AML-193 (cell line): Measurements from ENCODE around the gene ZP2.
"Not testable (repeated sequence)": the region's sequence is repeated elsewhere in the genome, so short reads cannot be mapped to it uniquely, and the experiment has no call there.

Source experiments
- DNase-seq, 2 experiments: peaks; one replicate each; lab custom pipeline; 2025; lab: John Stamatoyannopoulos, UW

Gene ZP2

GRCh38 chr16:21170116-21170515, 41.3 kb downstream of the ZP2 start:
- not testable (repeated sequence) for DNase-seq

GRCh38 chr16:21169249-21169981, 42.0 kb downstream of the ZP2 start:
- no peak for DNase-seq

- DNase-seq: no peak
These were observed 43.3 kb downstream of the ZP2 start for GRCh38 chr16:21167929-21168602.

GRCh38 chr16:21167360-21167759, 44.0 kb downstream of the ZP2 start:
- no peak for DNase-seq

- no peak for DNase-seq
These were observed 44.8 kb downstream of the ZP2 start for GRCh38 chr16:21166561-21166961.

- no peak for DNase-seq
These were observed 46.7 kb downstream of the ZP2 start for GRCh38 chr16:21164521-21165168.

GRCh38 chr16:21163576-21163975, 47.8 kb downstream of the ZP2 start:
- DNase-seq: no peak

GRCh38 chr16:21162661-21163151, 48.7 kb downstream of the ZP2 start:
- no peak for DNase-seq

- no peak for DNase-seq
These were observed 50.2 kb downstream of the ZP2 start for GRCh38 chr16:21161211-21161610.

DNA sequence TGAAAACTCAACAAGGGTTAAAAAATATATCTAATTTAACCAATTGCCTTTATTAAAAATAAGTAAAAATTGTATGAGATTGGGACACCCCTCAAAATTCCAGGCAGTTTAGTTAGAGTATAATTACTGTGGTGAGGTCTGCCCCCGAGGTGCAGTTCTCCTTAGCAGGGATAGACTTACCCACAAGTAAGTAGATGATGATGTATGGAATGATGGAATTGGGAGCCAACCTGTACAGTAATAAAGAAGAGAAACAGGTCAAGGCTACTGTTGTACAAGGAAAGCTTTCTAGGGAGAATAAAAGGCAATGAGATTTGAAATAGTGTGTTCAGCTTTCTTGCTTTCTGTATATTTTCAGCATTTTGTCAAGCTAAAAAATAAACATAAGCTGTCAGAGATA, 51.1 kb downstream of the ZP2 start:
- DNase-seq: no peak

DNA sequence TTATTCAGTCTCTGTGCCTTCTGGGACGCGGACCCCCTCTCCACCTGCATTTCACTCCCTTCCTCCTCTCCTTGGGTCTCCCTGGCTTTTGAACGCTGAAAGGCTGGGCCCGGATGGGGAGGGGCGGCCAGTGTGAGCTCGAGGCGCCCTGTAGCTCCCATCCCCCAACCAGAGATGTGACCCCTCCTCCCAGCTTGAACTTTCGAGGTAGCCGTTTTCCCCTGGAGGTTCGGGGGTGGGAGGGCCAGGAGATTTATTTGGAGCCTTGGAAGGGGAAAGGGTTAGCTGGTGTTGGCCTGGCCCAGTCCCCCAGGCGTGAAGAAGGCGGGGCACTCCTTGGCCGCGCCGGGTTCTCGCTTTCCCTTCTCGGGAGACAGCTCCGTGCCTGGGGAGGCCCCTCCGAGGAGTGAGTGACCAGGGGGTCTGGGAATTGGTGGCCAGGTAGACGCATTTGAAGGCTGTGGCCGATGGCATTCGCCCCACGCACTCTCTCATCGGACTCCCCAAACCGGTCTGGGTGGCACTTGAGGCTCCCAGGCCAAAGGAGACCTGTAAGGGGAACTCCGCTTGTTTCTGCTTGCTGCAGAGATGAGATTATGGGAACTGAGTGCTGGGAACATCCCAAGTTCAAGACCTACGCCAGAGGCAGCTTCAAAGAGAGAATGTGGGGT, 52.0 kb downstream of the ZP2 start:
- DNase-seq: peak in 1 of 2 experiments; percentile 27

GRCh38 chr16:21158208-21159110, 52.9 kb downstream of the ZP2 start, which contains the start of gene LDAF1:
TSS of gene LDAF1 (plus strand) at chr16:21158674. CDS start at chr16:21161183, 2,509 bp downstream.
- DNase-seq: peak; percentile 67 to 79

DNA sequence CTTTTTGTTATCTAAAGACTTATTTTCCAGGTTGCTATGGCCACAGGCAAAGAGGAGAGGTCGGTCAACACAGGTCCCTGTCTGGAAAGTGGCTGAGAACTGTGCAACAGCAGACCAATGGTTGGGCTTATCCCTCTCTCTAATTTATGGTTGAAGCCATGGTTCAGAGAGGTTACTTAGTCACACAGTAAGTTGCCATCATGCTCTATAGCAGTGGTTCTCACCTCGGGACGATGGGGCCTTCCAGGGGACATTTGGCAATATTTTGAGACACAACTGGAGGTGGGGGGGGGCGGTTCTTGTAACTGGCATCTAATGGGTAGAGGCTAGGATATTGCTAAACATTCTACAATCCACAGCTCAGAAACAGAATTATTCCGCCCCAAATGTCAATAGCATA, 53.7 kb downstream of the ZP2 start:
- DNase-seq: no peak

- peak; percentile 9 to 20 for DNase-seq
These were observed 54.5 kb downstream of the ZP2 start for GRCh38 chr16:21156767-21157467.

- not testable (repeated sequence) for DNase-seq
These were observed 55.4 kb downstream of the ZP2 start for GRCh38 chr16:21156011-21156410.

DNA sequence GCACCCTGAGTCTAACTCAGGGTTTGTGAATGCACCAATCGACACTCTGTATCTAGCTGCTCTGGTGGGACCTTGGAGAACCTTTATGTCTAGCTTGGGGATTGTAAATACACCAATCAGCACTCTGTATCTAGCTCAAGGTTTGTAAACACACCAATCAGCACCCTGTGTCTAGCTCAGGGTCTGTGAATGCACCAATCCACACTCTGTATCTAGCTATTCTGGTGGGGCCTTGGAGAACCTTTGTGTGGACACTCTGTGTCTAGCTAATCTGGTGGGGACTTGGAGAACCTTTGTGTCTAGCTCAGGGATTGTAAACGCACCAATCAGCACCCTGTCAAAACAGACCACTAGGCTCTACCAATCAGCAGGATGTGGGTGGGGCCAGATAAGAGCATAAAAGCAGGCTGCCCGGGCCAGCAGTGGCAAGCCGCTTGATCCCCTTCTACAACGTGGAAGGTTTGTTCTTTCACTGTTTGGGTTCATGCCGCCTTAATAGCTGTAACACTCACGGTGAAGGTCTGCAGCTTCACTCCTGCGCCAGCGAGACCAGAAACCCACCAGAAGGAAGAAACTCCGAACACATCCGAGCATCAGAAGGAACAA, 58.1 kb downstream of the ZP2 start:
- not testable (repeated sequence) for DNase-seq

DNA sequence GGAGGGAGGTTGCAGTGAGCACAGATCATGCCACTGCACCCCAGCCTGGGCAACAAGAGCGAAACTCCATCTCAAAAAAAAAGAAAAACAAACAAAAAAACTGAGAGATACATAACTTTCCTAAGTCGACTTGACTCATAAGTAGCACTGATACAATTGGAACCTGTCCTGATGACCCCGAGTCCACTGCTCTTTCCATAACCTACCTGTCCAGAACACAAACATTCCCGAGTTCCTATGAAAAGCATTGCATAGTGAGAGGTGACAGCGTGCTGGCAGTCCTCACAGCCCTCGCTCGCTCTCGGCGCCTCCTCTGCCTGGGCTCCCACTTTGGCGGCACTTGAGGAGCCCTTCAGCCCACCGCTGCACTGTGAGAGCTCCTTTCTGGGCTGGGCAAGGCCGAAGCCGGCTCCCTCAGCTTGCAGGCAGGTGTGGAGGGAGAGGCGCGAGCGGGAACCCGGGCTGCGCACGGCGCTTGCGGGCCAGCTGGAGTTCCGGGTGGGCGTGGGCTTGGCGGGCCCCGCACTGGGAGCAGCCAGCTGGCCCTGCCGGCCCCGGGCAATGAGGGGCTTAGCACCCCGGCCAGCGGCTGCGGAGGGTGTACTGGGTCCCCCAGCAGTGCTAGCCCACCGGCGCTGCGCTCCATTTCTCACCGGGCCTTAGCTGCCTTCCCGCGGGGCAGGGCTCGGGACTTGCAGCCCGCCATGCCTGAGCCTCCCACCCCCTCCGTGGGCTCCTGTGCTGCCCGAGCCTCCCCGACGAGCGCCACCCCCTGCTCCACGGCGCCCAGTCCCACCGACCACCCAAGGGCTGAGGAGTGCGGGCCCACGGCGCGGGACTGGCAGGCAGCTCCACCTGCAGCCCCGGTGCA, 59.0 kb downstream of the ZP2 start:
- DNase-seq: not testable (repeated sequence)

DNA sequence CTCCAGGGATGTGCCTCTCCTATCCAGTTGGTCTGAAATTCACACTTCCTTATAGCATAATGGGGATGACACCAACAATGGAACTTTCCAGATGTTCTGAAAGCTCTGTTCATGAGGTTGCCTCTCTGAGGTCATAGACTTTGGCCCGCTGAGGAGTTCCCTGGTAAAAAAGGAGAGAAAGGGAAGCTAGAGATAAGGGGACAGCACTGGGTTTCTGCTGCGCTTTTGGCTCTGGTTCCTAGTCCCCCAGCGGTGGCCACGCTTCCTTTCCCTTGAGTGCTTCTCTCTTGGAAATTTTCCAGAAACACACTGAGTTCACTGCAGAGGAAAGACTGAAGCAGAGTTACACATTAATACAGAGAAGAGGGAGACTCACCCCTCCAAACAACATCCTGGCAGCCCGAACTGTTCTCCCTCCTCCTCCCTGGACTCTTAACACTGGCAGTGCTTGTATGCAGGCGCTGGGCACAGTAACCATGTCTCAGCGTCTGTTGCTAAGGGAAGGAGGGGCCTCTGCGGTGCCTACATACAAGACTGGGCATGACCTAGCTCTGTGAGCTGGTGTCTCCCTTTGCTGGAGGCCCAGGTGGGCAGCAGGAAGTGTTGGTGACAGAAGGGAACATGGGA, 60.9 kb downstream of the ZP2 start, which contains the start of gene DNAH3:
Gene DNAH3 (minus strand): TSS at position 472 of the 627 bp plus-strand sequence. CDS start 527 bp downstream, outside the sequence.
- peak in 1 of 2 experiments; percentile 8 for DNase-seq
